Measurements from ENCODE around the gene TAF10.

- TF ChIP-seq, protein P1, sequence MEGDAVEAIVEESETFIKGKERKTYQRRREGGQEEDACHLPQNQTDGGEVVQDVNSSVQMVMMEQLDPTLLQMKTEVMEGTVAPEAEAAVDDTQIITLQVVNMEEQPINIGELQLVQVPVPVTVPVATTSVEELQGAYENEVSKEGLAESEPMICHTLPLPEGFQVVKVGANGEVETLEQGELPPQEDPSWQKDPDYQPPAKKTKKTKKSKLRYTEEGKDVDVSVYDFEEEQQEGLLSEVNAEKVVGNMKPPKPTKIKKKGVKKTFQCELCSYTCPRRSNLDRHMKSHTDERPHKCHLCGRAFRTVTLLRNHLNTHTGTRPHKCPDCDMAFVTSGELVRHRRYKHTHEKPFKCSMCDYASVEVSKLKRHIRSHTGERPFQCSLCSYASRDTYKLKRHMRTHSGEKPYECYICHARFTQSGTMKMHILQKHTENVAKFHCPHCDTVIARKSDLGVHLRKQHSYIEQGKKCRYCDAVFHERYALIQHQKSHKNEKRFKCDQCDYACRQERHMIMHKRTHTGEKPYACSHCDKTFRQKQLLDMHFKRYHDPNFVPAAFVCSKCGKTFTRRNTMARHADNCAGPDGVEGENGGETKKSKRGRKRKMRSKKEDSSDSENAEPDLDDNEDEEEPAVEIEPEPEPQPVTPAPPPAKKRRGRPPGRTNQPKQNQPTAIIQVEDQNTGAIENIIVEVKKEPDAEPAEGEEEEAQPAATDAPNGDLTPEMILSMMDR (conservative IDR thresholded peaks at IDR 0.05): no peak
- no peak for TF ChIP-seq EZH2 (IDR thresholded peaks at IDR 0.05; ENCODE audit: low read depth)
Observed at GRCh38 chr11:6625832-6626420, 13.9 kb upstream of the TAF10 start.

Measured in PC-9 (cell line).